DMS 273 (cell line): ENCODE results near the gene HERC2.
"Not testable (repeated sequence)": the region's sequence is repeated elsewhere in the genome, so short reads cannot be mapped to it uniquely, and the experiment has no call there.

Source experiments
- DNase-seq: peaks from one replicate; lab custom pipeline; 2025; ENCODE audit not compliant: unreplicated experiment; lab: John Stamatoyannopoulos, UW

The HERC2 gene

GRCh38 chr15:28322129-28322588, at the start of gene HERC2:
TSS of gene HERC2 (minus strand) at chr15:28322179. CDS start at chr15:28321433, 746 bp downstream.
- not testable (repeated sequence) for DNase-seq

GRCh38 chr15:28365502-28365901, 43.5 kb upstream of the HERC2 start:
- not testable (repeated sequence) for DNase-seq

GRCh38 chr15:28357984-28358383, 36.0 kb upstream of the HERC2 start, which contains the start of gene GOLGA6L24:
TSS of gene GOLGA6L24 (minus strand) at chr15:28358084. CDS start at chr15:28358023, 61 bp downstream.
- DNase-seq: not testable (repeated sequence)

- not testable (repeated sequence) for DNase-seq
Observed at GRCh38 chr15:28321358-28322078, 461 bp downstream of the HERC2 start.

GRCh38 chr15:28319725-28320124, 2.3 kb downstream of the HERC2 start:
- not testable (repeated sequence) for DNase-seq

GRCh38 chr15:28318828-28319227, 3.2 kb downstream of the HERC2 start:
- not testable (repeated sequence) for DNase-seq

- not testable (repeated sequence) for DNase-seq
Observed at GRCh38 chr15:28318122-28318521, 3.9 kb downstream of the HERC2 start.

GRCh38 chr15:28316958-28317357, 5.0 kb downstream of the HERC2 start:
- not testable (repeated sequence) for DNase-seq

- not testable (repeated sequence) for DNase-seq
Observed at GRCh38 chr15:28310454-28310853, 11.5 kb downstream of the HERC2 start.

GRCh38 chr15:28308718-28309117, 13.3 kb downstream of the HERC2 start:
- not testable (repeated sequence) for DNase-seq

- DNase-seq: not testable (repeated sequence)
Observed at GRCh38 chr15:28305700-28306099, 16.3 kb downstream of the HERC2 start.

GRCh38 chr15:28297434-28297833, 24.5 kb downstream of the HERC2 start:
- DNase-seq: not testable (repeated sequence)

GRCh38 chr15:28296814-28297213, 25.2 kb downstream of the HERC2 start:
- DNase-seq: not testable (repeated sequence)

- DNase-seq: not testable (repeated sequence)
Observed at GRCh38 chr15:28295009-28295563, 26.9 kb downstream of the HERC2 start.

GRCh38 chr15:28294560-28294959, 27.4 kb downstream of the HERC2 start:
- not testable (repeated sequence) for DNase-seq

- DNase-seq: no peak
Observed at GRCh38 chr15:28289694-28290463, 32.1 kb downstream of the HERC2 start.

- not testable (repeated sequence) for DNase-seq
Observed at GRCh38 chr15:28288830-28289693, 32.9 kb downstream of the HERC2 start.

- not testable (repeated sequence) for DNase-seq
Observed at GRCh38 chr15:28286659-28287058, 35.3 kb downstream of the HERC2 start.

- no peak for DNase-seq
Observed at GRCh38 chr15:28286031-28286430, 35.9 kb downstream of the HERC2 start.

- DNase-seq: no peak
Observed at GRCh38 chr15:28281876-28282275, 40.1 kb downstream of the HERC2 start.
